Lung (tissue), 12 donors: ENCODE results near the gene LRFN3. TPM values are rescaled to one million over a fixed set of nuclear protein-coding genes. Genes with fewer than 3 reads are reported as not detected.

Source experiments
- ATAC-seq: fragments of 200-7000 bp; cut with Tn5 transposase; one replicate; pipeline ENCODE4 v1.9.1; 2020; ENCODE audit warnings: moderate number of reproducible peaks; ENCODE audit not compliant: insufficient read depth, low FRiP score
- DNase-seq, 3 donors: peaks; one replicate each; pipeline ENCODE4 v3.0.0-alpha.2; 2013 to 2017
- H3K27ac ChIP-seq, 2 donors: one replicate each; pipeline ENCODE4 v1.5.1; 2013; ENCODE audit warnings: mild to moderate bottlenecking in 2 of 2, moderate library complexity in 2 of 2, control low read depth in 1 of 2, inconsistent platforms in 1 of 2, low read depth in 1 of 2, low read length in 1 of 2
- H3K27me3 ChIP-seq, 3 donors: one replicate each; pipeline ENCODE4 v1.5.1; 2013; ENCODE audit warnings: low read length in 2 of 3; ENCODE audit not compliant: control insufficient read depth in 3 of 3, insufficient read depth in 3 of 3
- H3K36me3 ChIP-seq, 4 donors: one replicate each; pipeline ENCODE4 v1.5.1; 2013; ENCODE audit warnings: low read length in 4 of 4, mild to moderate bottlenecking in 1 of 4, moderate library complexity in 1 of 4; ENCODE audit not compliant: control insufficient read depth in 4 of 4, insufficient read depth in 4 of 4
- H3K4me1 ChIP-seq, 5 donors: one replicate each; pipeline ENCODE4 v1.5.1; 2013; ENCODE audit warnings: low read length in 5 of 5, mild to moderate bottlenecking in 2 of 5, moderate library complexity in 1 of 5; ENCODE audit not compliant: control insufficient read depth in 5 of 5, insufficient read depth in 5 of 5
- H3K4me3 ChIP-seq: one replicate; pipeline ENCODE4 v1.5.1; 2013; ENCODE audit warnings: mild to moderate bottlenecking, control low read depth, moderate library complexity
- H3K9ac ChIP-seq, 2 donors: one replicate each; pipeline ENCODE4 v1.5.1; 2013; ENCODE audit warnings: low read length in 2 of 2, control low read depth in 1 of 2; ENCODE audit not compliant: insufficient read depth in 1 of 2
- H3K9me3 ChIP-seq, 4 donors: one replicate each; pipeline ENCODE4 v1.5.1; 2013; ENCODE audit warnings: low read length in 3 of 4, mild to moderate bottlenecking in 1 of 4, moderate library complexity in 1 of 4; ENCODE audit not compliant: control insufficient read depth in 4 of 4, insufficient read depth in 3 of 4
- WGBS, 2 donors: extraction: QIAGEN DNeasy Blood & Tissue Kit; methylation state at CpG; one replicate each; pipeline ENCODE4 v1.1.7; 2013; 5-methylcytosine and 5-hydroxymethylcytosine counted together
- polyA plus RNA-seq, 2 donors: library from polyadenylated mRNA; stranded (reverse); fragments of 200-250 nt; gene quantifications; one replicate each; pipeline ENCODE4 v1.2.1, GENCODE V29; 2013
- total RNA-seq, 2 donors: library from RNA; depleted of rRNA in 1 of 2; stranded (reverse); fragments of >200 nt in 1 of 2; gene quantifications; one replicate each; pipeline ENCODE4 v1.2.1, GENCODE V29; 2014 to 2021
- TF ChIP-seq, protein P1 (sequence below): IDR thresholded peaks from 2 replicates; pipeline ENCODE4 v1.5.1; 2012; ENCODE audit warnings: mild to moderate bottlenecking; ENCODE audit errors: control extremely low read depth, extremely low read depth
- donor health status: control.
- donor health status: control.
- donor health status: Bipolar disorder and iron deficiency.
- donor health status: healthy.
- donor health status: DM: yes; HTN: yes; CAD: no.

The LRFN3 gene
- total and polyA plus RNA-seq, 4 donors, result 3.6 to 14.0 (median 7.6) TPM

DNA sequence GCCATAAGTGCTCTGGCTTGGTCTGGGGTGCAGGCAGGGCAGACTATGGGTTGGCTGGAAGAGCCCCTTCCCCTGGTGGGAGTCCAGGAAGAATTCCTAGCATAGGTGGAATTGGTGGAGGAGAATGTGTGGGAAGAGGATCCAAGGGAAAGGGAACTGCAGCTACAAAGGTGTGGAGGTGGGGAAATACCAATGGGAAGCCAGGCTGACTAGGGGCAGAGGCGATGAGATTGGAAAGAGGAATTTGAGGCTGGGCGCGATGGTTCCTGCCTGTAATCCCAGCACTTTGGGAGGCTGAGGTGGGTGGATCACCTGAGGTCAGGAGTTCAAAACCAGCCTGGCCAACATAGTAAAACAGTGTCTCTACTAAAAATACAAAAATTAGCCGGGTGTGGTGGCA lies 54.0 kb downstream of the LRFN3 start:
- TF ChIP-seq, protein P1, sequence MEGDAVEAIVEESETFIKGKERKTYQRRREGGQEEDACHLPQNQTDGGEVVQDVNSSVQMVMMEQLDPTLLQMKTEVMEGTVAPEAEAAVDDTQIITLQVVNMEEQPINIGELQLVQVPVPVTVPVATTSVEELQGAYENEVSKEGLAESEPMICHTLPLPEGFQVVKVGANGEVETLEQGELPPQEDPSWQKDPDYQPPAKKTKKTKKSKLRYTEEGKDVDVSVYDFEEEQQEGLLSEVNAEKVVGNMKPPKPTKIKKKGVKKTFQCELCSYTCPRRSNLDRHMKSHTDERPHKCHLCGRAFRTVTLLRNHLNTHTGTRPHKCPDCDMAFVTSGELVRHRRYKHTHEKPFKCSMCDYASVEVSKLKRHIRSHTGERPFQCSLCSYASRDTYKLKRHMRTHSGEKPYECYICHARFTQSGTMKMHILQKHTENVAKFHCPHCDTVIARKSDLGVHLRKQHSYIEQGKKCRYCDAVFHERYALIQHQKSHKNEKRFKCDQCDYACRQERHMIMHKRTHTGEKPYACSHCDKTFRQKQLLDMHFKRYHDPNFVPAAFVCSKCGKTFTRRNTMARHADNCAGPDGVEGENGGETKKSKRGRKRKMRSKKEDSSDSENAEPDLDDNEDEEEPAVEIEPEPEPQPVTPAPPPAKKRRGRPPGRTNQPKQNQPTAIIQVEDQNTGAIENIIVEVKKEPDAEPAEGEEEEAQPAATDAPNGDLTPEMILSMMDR, result no peak
- Histone ChIP-seq H3K9ac (no peak overlapping the region), H3K4me3 (no peak overlapping the region), H3K9me3 (peaks cover 0 to 5% (median 0%) of the 10 kb centered on the region in 4 donors), H3K36me3 (no peaks in the 10 kb centered on the region), H3K4me1 (peaks cover 0 to 6% (median 0%) of the 10 kb centered on the region in 5 donors), H3K27ac (no peak overlapping the region), H3K27me3 (peaks cover 7 to 32% (median 12%) of the 10 kb centered on the region in 3 donors)
- no peak for ATAC-seq
- no peak for DNase-seq
- 88 to 95% methylated on average over 4 of the region's 4 CpGs for WGBS, 2 donors

DNA sequence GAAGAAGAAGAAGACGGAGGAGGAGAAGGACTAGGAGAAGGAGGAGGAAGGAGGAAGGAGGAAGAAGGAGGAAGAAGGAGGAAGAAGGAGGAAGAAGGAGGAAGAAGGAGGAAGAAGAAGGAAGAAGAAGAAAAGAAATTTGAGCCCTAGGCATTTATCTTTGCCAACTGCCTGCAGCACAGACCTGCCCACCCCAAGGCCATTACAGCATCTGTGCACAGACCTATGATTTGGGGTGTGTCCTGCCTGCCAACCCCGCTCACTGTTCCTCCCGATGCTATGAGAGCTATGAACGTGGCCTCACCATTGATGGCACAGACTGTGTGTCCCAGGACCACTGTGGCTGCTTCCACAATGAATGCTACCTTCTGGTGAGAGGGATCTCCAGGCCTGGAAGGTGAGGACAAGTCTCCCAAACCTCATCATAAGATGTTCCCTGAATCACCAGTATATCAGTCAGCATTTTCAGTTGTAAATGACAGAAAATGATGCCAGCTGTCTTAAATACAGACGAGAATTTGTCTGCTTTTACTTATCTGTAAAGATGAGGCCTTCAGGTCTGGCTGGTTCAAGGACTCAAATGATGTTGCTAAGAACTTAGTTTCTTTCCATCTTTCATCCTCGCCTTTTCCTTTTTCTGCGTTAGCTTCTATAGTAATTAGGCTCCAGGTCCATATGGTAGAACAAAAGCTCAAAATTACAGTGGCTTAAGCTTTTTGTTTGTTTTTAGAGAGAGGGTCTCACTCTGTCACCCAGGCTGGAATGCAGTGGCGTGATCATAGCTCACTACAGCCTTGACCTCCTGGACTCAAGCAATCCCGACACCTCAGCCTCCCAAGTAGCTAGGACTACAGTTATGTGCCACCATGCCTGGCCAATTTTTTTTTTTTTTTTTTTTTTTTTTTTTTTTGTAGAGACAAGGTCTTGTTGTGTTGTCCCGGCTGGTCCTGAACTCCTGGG lies 54.9 kb downstream of the LRFN3 start:
- WGBS, 2 donors, result 82 to 83% methylated on average over 10 of the region's 10 CpGs
- H3K4me3 ChIP-seq, result no peak overlapping the region
- ATAC-seq (no peak), DNase-seq (no peak)
- peaks cover 4 to 23% (median 6%) of the 10 kb centered on the region in 3 donors for H3K27me3 ChIP-seq
- no peak overlapping the region for H3K9ac ChIP-seq
- no peak overlapping the region for H3K27ac ChIP-seq
- H3K9me3 ChIP-seq, result peaks cover 0 to 3% (median 0%) of the 10 kb centered on the region in 4 donors
- H3K36me3 ChIP-seq, result no peaks in the 10 kb centered on the region
- TF ChIP-seq, protein P1, result no peak
- H3K4me1 ChIP-seq, result peaks cover 0 to 12% (median 3%) of the 10 kb centered on the region in 5 donors

DNA sequence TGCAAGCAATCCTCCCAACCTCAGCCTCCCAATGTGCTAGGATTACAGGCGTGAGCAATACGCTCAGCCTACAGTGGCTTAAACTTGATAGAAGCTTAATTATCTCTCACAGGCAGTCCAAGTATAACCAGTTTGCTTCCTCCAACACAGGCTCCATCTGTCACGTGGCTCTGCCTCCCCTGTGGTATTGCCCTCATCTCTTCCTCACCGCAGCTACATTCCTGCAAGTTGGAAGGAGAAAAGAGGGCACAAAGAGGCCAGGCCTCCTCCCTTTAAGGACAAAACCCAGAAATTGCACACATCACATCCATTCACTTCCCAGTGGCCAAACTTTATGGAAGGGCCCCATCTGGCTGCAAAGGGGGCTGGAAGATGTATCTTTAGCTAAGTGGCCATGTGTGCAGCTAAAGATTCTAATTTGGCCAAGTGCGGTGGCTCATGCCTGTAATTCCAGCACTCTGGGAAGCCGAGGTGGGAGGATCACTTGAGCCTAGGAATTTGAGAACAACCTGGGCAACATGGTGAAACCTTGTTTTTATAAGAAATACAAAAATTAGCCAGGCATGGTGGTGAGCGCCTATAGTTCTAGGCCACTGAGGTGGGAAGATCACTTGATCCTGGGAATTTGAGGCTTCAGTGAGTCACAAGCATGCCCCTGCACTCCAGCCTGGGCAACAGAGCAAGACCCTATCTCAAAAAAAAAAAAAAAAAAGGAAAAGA lies 55.7 kb downstream of the LRFN3 start:
- Histone ChIP-seq H3K4me1 (peaks cover 0 to 15% (median 8%) of the 10 kb centered on the region in 5 donors), H3K4me3 (no peak overlapping the region), H3K9me3 (peaks cover 0 to 2% (median 0%) of the 10 kb centered on the region in 4 donors), H3K36me3 (no peaks in the 10 kb centered on the region), H3K9ac (no peak overlapping the region), H3K27me3 (peaks cover 0 to 14% (median 0%) of the 10 kb centered on the region in 3 donors), H3K27ac (no peak overlapping the region)
- WGBS, 2 donors, result 82 to 89% methylated on average over 7 of the region's 7 CpGs
- no peak for ATAC-seq
- TF ChIP-seq, protein P1, result no peak
- no peak for DNase-seq
